Gastroesophageal sphincter (tissue), 2 donors: Measurements from ENCODE around the gene RAB2B.

Experiments used
- EP300 ChIP-seq: sonication (generic); formaldehyde crosslinking; IDR thresholded peaks from one replicate; pipeline ENCODE4 v1.6.1; 2017; ENCODE audit warnings: antibody characterized with exemption, mild to moderate bottlenecking
- POLR2A ChIP-seq, 2 donors: fragments of 450-650 bp; IDR thresholded peaks; one replicate each; pipeline ENCODE4 v1.6.1; 2017; ENCODE audit warnings: antibody characterized with exemption in 2 of 2, mild to moderate bottlenecking in 2 of 2, moderate library complexity in 1 of 2
- POLR2AphosphoS5 ChIP-seq: sonication (generic); formaldehyde crosslinking; IDR thresholded peaks from one replicate; pipeline ENCODE4 v1.6.1; 2017; ENCODE audit warnings: antibody characterized with exemption

DNA sequence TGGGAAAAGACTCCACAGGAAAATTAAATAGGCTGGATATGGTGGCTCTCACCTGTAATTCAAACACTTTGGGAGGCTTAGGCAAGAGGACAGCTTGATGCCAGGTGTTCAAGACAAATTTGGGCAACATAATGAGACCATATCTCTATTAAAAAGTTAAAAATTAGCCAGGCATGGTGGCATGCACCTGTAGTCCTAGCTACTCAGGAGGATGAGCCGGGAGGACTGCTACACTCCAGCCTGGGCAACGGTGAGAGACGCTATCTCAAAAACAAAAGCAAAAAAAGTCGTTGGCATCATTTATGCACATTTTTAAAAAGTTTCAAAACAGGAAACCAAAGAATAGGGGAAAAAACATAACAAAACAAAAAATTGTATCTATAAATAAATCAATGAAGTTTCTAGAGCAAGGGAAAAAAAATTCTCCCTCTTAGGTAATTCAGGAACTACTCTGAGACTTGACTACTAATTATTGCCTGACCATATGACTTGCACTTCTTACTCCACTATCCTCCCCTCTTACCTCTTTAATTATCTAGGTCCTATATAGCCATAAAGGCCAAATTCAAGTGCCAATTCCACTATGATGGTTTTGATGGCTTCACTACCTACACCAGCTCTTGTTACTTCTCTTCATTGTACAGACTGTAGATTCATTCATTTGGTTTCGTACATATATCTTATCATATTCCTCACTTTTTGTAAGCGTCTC, 32.8 kb upstream of the RAB2B start:
- TF ChIP-seq EP300: no peak
- no peak for TF ChIP-seq POLR2A (IDR thresholded peaks at IDR 0.05)
- TF ChIP-seq POLR2AphosphoS5: no peak
